Left hindlimb (tissue), 1 donor: ENCODE measurements around the gene ANKRD31.
"Not testable (repeated sequence)": the region's sequence is repeated elsewhere in the genome, so short reads cannot be mapped to it uniquely, and the experiment has no call there.

Experiments used
- DNase-seq: peaks from one replicate; pipeline ENCODE4 v3.0.0-alpha.2; 2018

The ANKRD31 gene

DNA sequence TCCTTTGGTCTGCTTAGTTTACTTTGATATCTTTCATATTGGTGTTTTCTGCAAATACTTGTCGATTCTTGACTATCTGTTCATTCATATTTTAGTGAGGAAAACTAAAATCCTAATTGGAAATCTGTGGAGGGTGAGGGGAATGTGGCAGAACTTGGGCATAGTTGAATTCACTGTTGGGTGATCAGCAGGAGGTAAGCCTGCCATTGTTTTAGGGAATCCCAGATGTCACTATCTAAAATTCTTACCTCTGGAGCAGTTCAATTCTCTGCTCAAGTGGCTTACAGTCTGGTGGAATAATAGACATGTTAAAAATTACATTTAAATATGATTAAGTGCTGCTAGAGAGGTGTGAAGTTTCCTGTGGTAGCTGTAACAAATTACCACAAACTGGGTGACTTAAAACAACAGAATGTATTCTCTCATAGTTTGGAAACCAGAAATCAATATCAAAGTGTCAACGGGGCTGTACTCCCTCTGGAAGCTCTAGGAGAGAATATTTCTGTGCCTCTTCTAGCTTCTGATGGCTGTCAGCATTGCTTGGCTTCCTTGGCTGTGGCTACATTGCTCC lies 94.0 kb downstream of the ANKRD31 start:
- no peak for DNase-seq

DNA sequence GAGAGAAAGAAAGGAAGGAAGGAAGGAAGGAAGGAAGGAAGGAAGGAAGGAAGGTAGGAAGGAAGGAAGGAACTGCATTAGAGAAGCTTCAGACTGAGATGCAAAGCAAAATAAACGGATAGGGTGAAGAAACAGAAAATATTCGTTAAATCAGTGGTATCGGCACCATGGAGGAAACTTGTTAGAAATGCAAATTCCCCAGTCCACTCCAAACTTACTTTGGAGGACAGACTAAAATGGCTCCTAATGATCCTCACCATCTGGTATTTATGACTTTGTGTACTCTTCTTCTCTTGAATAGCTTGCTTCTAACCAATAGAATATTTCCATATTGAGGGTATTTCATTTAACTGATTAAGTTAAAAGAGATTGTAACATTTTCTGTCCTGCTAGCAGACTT lies 96.4 kb downstream of the ANKRD31 start:
- no peak for DNase-seq

DNA sequence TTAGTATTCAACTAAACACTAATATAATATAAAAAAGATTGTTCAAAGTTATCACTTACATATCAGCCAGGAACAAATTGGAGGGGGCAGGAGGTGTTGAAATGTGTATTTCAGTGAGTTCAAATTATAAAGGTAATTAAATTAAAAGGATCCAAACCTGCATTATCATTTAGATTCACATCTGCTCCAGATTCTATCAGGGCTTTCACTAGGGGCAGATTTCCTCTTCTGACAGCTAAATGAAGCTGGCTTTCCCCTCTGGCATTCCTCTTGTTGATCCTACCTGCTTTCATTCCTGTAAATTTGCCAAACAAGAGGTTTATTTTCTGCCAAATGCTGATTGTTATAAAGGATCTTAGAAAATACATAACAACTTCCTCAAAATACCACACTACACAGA lies 98.0 kb downstream of the ANKRD31 start:
- no peak for DNase-seq

DNA sequence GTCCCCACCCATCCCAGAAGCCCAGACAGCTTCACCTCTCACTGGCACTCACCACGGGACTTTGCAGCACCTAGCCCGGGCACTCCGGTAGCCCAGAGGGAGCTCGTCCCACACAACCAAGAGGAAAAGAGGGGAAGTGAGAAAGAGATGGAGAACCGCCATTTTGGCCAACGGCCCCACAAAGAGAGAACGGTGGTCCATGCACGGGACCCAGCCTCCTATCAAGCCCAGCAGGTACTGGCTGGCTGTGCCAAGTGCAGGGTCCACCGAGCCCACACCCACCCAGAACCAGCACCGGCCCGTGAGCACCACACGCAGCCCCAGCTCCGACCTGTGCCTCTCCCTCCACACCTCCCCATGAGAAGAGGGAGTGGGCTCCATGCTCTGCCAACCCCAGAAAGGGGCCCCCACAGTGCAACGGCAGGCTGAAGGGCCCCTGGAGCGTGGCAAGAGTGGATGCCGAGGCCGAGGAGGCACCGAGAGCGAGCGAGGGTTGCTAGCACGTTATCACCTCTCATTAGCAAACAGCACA lies 105.8 kb downstream of the ANKRD31 start:
- no peak for DNase-seq

DNA sequence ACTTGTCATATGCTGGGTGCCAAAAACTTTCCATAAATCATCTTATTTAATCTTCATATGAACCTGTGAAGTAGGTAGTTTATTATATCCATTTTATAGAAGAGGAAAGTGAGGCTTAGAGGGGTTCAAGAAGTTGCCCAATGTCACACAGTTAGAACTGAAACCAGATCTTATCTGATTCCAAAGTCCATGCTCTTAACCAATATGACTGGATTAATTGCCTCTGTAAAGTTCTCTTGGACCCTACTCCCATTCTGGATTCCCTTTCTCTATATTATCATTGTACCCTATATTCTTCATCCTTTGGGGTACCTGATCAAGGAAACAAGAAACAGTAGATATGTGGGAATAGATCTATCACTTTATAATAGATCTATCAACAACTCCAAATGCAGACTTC lies 119.8 kb downstream of the ANKRD31 start:
- no peak for DNase-seq

DNA sequence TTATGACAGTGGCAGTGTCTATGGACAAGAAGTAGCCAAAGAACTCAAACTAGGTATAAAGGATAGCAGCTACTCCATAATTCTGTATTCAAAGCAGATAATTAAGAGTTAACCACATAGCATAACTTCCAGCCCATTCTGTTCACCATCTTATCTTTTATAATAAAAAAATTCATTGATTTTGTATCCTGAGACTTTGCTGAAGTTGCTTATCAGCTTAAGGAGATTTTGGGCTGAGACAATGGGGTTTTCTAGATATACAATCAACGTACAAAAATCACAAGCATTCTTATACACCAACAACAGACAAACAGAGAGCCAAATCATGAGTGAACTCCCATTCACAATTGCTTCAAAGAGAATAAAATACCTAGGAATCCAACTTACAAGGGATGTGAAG lies 122.4 kb downstream of the ANKRD31 start:
- not testable (repeated sequence) for DNase-seq

DNA sequence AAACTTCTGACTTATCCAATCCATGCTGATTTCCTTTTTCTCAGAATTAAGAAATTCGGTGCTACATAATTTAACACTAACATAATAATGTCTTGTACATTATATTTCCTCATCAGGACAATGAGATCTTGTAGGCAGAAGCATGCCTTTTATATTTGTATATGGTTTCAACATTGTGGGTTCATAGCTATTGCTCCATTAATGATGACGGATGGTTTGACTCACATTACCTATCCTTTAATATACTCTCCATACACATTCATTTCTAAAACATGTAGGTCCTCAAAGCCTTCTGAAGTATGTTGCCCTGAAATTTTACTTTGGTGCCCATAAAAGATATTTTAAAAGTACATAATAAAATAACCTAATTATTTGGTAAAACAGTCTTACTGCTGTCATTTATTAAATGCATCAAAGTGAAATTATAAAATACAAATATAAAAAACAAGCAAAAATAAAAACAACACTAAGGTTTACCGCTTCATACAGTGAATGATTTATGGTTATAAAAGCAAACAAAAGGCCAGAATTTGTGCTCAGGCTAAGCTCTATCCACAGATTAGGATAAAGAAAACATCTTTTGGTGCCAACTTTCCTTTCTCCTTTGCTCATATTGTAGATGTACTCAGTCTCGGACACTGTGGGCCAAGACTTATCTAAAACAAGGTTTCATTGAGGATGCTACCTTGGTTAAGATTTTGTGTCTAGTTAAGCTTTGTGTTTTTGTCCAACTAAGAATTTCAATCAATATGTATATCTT lies 123.1 kb downstream of the ANKRD31 start:
- no peak for DNase-seq

DNA sequence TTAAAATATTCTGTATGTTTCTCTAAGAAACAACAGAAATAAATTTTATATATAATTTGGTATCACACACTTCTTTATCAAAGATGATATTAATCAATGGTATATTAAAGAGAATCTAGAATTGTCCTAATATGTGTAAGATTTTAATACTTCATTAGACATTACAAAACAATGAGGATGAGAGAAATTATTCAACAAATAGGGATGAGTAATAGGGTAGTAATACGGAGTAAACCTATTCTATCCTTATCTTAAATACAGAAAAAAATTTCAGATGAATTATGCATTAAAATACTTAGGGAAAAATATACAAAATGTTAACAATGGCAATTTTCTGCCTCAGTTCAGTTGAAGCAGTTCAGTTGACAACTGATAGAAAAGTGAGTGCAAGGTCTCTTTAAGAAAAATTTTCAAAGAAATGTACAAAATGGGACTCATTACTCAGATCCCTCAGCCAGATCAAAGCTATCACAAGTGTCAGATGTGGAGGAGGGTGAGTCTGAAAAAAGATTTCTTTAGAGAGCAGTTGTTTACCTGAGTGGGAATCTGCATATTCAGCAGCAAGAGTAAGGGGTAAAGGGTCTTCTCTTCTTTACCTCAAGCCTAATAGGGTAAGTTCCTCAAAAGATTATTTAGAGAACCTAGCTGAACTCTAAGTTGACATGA lies 127.6 kb downstream of the ANKRD31 start:
- DNase-seq: no peak

DNA sequence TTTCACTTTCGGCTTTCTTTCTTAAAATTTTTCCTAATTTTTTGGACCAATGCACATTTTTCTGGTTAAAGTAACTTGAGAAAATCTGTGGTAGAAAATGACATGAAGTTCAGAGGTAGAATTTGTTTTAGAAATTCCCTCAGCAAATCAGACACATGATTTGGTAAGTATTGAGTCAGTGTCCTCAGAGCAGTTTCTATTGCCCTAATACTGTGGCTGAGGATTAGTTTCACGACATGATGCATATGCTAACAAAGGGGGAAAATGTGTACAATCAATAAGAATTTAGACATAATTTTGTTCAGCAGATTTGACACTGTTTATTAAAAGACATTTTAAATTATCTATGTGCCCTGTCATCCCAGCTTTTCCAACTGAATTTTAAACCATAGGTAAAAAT lies 128.2 kb downstream of the ANKRD31 start:
- DNase-seq: no peak

DNA sequence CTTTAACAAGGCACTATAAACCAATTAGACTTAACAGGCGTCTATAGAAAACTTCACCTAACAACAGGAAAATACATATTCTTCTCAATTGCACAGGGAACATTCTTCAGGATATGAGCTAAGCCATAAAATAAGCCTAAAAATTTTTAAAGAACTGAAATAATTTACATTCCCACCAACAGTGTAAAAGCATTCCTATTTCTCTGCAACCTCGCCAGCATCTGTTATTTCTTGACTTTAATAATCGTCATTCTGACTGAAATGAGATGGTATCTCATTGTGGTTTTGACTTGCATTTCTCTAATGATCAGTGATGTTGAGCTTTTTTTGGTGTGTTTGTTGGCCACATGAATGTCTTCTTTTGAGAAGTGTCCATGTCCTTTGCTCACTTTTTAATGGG lies 140.7 kb downstream of the ANKRD31 start:
- not testable (repeated sequence) for DNase-seq

DNA sequence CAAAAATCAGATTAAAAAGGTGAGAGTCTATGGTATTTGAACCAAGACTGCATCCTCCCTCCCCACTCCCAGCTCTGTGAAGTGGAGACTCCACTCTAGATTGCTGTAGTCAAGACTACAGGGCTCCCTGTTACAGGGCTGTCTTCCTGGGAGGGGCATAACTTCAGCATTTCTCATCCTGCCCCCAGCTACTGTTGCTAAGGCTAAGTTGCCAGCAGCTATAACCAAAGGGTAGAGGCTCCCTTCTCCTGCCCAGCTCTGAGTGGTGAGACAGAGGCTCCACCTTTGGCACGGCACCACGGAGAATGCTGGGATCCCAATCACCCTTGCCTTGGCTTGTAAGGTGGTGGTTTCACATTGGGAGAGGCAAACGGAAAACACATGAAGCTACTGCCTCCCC lies 145.1 kb downstream of the ANKRD31 start:
- no peak for DNase-seq

DNA sequence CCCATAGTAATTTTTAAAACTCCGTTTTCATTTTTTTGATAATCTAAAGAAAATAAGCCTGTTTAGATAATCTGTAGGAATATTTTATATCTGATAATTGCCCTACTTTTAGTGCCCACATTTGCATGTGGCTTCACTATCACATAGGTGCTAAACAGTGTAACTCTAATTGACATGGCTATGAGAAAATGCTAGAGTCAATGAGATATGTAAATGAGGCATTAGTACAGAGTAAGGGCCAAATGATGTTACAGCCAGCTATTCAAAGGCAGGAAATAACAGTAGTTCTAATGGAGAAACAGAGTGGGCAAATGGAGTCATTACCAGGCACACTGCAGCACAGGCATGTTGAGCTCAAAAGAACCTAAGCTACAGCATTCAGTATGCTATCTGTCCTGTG lies 147.0 kb downstream of the ANKRD31 start:
- DNase-seq: no peak

DNA sequence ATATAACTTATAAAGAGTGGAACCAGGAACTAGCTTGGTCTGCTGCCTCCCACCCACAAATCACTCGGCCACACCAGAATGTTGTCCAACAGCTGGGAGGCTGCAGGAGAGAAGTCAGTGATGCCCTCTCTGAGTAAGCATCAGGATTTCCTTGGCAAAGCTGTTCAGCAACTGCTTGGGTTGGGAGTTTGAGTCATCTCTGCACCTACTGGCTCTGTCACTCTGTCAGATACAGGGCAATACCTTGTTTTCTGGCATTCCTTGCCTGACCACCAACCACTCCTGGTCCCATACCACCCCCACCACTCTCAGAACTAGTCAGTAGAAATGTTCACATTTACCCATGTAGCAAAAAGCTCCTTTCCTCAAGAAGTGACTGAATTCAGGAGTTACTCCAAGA lies 147.5 kb downstream of the ANKRD31 start:
- DNase-seq: no peak

DNA sequence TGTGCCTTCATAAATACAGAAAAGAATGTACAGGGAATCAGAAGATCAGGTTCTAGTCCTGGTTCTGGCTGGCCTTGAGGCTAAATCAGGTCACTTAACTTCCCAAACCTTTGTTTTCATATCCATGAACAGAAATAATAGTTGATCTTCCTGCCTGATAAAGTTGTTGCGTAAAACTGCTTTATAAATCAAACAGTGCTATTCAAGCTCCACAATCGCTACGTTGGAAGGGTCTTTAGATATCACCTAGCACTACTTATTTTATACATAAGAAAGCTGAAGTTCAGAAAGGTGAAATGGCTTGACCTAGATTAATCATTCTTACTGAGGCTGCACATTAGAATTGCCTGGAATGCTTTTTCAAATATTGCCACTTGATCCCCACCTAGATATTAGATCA lies 148.0 kb downstream of the ANKRD31 start:
- no peak for DNase-seq

DNA sequence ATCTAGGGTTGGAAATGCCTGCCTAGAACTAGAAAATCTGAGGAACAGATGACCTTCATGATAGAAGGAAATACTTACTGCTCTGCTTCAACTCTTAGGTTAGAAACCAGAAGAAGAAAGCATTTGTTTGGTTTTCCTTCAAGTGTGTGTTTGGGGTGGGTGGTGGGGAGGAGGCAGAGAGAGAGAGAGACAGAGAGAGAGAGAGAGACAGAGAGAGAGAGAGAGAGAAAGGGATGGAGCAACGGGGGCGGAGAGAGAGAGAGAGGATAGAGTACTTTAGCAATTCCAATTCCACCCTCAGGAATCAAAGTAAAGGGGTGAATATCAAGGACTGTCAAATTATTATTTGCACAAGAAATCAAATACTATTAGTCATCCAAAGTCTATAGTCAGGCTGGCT lies 155.2 kb downstream of the ANKRD31 start:
- DNase-seq: no peak

DNA sequence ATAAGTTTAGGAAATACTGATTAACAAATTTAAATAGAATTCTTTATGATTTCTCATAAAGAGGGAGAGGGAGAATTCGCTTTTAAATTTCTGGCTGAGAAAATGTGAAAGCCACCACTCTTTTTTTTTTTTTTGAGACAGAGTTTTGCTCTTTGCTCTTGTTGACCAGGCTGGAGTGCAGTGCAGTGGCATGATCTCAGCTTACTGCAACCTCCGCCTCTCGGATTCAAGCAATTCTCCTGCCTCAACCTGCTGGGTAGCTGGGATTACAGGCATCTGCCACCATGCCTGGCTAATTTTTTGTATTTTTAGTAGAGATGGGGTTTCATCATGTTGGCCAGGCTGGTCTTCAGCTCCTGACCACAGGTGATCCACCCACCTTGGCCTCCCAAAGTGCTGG lies 157.3 kb downstream of the ANKRD31 start:
- DNase-seq: not testable (repeated sequence)

DNA sequence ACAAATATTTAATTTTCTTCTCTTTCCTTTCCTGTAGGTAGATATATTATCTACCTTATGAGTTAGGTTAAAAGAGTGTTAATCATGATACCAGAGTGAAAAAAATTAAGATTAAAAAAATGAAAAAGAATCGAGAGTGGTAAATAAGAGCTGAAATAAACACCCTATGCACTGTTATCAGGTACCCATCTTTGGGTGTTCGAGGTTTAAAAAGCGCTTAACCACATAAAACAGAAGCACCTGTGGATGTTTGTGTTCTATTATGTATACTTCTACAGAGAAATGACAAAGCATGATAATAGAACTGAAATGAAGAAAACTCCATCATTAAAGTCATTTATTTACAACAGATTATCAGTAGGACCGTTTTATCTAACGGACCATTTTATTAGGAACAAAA lies 158.7 kb downstream of the ANKRD31 start:
- DNase-seq: no peak

DNA sequence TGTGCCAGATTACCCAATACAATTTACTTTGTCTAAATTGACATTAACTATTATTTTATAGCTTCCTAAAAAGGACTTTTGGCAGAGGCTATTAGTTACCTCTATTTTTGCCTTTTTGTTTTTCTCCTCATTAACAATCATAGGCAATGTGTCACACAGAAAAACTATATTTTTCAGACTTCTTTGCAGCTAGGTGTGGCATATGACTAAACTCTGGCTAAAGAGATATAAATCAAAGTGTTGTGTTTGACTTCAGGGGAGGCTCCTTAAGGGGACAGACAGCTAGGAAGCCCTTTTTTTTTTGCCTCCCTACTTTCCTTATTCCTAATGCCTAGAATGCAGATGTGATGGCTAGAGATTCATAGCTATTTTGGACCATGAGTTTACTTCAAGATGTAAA lies 164.6 kb downstream of the ANKRD31 start:
- no peak for DNase-seq

DNA sequence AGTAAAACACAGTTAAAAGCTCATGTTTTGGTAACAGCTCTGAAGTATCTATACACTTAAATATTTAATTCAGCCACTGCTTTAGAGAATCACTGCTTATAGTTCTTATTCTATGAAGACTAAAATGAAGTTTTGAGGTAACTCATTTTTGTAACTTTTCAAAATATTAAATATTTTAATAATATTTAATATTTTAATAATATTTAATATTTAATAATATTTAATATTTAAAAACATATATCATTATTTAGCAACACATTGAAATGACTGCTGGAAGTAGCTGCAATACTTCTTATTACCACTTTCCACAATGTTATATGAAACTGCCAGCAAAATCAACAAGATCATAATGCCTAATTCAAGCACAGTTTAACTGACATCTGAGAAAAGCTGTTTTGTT lies 165.6 kb downstream of the ANKRD31 start:
- no peak for DNase-seq

DNA sequence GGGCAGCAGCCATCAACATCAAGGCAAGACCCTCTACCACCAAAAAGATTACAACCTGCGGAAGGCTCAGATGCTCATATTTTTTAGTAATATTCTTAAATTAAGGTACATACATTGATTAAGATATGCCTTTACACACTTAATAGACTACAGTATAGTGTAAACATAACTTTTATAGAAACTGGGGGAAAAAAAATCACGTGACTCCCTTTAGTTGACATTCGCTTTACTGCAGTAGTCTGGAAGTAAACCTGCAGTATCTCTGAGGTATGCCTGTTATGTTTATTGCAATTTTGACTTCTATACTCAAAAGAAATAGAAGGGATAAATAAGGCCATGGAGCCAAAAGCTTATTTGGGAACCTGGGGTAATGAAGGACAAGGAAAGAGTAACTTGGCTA lies 169.2 kb downstream of the ANKRD31 start:
- DNase-seq: no peak

DNA sequence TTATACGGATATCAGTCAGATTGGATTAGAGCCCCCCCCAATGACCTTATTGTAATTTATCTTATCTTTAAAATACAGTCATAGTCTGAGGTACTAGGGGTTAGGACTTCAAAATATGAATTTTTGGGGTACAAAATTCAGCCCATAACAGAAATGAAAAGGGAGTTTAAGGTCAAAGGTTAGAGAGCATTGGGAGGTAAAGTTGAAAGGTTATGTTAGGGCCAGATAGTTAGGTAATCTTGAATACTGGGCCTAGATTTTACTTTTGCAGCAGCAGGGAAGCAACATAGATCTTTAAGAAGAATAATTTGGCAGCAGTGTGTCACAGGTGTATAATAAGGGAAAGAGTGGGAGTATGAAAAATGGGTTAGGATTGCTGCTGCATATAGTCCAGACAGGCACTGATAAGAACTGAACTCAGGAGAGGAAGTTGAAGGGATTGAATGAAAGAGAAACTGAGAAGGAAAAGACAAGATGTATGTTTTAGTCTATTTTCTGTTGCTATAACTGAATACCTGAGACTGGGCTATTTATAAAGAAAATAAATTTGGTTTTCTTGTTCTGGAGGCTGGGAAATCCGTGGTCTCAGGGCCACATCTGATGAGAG lies 173.7 kb downstream of the ANKRD31 start:
- DNase-seq: no peak

DNA sequence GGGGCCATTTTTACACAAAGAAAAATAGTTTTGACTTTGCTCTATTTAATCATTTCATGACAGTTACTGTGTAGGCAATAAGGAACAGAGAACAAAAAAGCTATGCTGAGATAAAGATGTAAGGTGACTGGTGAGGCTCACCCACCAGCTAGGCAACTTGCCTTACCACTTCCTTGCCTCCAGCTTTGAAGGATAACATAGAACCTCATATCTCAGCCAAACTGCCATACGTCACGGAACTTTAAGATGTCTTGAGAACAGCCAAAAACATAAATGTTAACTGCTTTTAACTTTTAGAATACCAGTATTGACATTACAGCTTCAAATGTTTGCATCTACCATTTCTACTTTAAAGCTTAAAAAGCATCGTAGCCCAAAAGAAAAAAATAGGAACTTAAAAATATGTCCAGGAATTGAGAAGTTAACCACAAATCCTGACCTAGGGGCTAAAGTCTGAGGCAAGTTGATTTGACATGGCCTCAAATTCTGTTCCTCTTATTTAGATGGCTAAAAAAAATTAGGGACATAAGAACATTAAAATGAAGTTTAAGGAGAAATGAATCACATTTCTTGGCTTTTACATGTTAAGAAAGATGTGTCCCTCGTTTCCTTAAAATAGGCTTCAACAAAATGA lies 176.6 kb downstream of the ANKRD31 start:
- DNase-seq: no peak

DNA sequence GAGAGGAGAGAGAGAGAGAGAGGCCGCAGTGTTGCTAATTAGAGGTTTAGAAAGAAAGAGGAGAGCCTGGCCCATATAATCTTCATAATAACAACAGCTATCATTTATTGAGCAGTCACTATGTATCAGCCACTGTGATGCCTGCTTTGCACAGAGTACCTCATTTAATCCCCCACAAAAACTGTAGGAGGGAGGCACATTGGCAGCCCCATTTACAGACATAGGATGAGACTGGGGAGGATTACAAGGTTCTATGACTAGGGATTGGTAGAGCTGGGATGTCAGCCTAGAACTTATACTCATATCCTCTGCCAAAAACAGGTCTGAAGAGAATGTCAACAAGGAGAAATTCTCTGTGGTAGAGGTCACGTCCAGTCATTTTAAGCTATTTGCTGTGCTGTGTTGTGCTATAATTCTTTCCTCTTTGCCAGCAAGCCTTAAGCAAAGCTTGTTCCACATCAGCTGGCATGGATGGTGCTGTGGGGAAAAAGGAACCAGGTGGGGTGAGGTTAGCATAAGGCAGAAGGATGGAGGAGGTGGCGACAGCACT lies 177.6 kb downstream of the ANKRD31 start:
- DNase-seq: no peak
